ENCODE results near the gene GUCY1A1. TPM values are rescaled to one million over a fixed set of nuclear protein-coding genes. Genes with fewer than 3 reads are reported as not detected.

GUCY1A1 gene
- total RNA-seq, 1 donor: 0.09 TPM

DNA sequence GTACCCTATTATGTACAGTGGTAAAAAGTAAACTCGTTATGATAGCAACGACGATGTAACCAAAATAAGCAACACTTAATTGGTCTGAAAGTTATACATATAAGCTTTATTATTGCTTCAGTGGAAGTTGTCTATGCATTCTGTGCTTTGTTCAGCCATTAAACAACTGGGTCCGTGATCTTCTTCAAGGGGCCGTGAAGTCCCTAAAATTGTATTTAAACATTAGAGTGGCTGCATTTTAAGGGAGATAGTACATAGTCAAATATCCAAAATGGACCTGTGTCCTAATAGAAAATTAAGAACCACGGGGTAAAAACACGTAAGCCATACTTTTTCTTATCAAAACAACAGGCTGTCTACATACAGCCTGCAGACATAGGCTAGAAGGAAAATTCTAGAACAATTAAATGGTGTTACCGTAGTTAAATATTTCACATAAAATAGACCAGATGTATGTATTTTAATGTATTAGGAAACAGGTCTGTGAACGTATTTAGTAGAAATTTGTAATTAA, 2.1 kb downstream of the GUCY1A1 start:
- DNase-seq (ENCODE audit: low read depth): no peak
- TF ChIP-seq, protein P1, sequence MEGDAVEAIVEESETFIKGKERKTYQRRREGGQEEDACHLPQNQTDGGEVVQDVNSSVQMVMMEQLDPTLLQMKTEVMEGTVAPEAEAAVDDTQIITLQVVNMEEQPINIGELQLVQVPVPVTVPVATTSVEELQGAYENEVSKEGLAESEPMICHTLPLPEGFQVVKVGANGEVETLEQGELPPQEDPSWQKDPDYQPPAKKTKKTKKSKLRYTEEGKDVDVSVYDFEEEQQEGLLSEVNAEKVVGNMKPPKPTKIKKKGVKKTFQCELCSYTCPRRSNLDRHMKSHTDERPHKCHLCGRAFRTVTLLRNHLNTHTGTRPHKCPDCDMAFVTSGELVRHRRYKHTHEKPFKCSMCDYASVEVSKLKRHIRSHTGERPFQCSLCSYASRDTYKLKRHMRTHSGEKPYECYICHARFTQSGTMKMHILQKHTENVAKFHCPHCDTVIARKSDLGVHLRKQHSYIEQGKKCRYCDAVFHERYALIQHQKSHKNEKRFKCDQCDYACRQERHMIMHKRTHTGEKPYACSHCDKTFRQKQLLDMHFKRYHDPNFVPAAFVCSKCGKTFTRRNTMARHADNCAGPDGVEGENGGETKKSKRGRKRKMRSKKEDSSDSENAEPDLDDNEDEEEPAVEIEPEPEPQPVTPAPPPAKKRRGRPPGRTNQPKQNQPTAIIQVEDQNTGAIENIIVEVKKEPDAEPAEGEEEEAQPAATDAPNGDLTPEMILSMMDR (IDR thresholded peaks at IDR 0.05; ENCODE audit: insufficient read depth, low read length): no peak
- no peak overlapping the region for H3K4me3 ChIP-seq (ENCODE audit: low read depth, low read length)

DNA sequence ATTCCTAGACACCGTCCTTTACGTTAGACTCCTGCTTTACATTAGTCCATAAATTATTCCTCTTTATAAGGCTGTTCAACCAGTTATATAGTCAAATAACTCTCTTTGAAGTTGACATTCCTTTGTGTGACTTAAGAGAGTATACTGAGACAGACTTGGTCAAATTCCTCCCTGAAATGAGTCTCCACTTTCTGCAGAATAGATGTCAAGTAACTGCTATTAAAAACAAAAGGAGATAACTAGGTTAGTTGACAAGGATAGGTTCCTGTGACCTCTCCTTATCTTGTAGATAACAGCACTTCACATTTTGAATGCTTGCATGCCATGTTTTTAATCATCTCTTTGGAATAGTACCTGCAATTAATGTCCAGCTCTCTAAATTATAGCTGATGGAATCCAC, 5.7 kb downstream of the GUCY1A1 start:
- H3K4me3 ChIP-seq (ENCODE audit: low read depth, low read length): no peak overlapping the region
- TF ChIP-seq, protein P1 (IDR thresholded peaks at IDR 0.05; ENCODE audit: insufficient read depth, low read length): no peak
- DNase-seq (ENCODE audit: low read depth): no peak

- DNase-seq (ENCODE audit: low read depth): no peak
- no peak overlapping the region for H3K4me3 ChIP-seq (ENCODE audit: low read depth, low read length)
- TF ChIP-seq, protein P1 (IDR thresholded peaks at IDR 0.05; ENCODE audit: insufficient read depth, low read length): no peak
Measured at GRCh38 chr4:155673453-155673979, 6.9 kb downstream of the GUCY1A1 start.

GRCh38 chr4:155674669-155675071, 8.0 kb downstream of the GUCY1A1 start:
- no peak overlapping the region for H3K4me3 ChIP-seq (ENCODE audit: low read depth, low read length)
- no peak for DNase-seq (ENCODE audit: low read depth)
- TF ChIP-seq, protein P1 (IDR thresholded peaks at IDR 0.05; ENCODE audit: insufficient read depth, low read length): no peak

GRCh38 chr4:155675709-155676429, 9.2 kb downstream of the GUCY1A1 start:
- no peak overlapping the region for H3K4me3 ChIP-seq (ENCODE audit: low read depth, low read length)
- TF ChIP-seq, protein P1 (IDR thresholded peaks at IDR 0.05; ENCODE audit: insufficient read depth, low read length): no peak
- DNase-seq (ENCODE audit: low read depth): no peak

DNA sequence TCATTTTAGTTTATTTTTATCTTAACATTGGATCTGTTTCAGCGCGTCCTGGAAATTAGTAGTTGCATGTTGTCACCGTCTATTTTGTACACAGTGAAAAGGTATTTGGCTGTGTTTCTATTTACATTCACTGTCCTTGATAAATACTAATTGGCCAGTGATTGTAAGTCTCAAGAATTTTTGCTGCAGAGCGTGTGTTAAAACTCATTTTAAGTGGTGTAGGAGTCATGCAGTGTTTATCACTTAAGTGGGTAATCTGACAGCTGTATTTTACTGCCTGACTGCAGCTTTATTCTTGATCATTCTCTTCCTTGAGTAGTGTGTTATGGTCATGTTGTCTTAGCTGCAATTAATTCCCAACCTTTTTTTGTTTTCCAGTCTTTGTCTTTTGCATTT, 9.8 kb downstream of the GUCY1A1 start:
- no peak for DNase-seq (ENCODE audit: low read depth)
- no peak overlapping the region for H3K4me3 ChIP-seq (ENCODE audit: low read depth, low read length)
- TF ChIP-seq, protein P1 (IDR thresholded peaks at IDR 0.05; ENCODE audit: insufficient read depth, low read length): no peak
